Fibroblast of upper back skin (primary cell): ENCODE results near the gene UCK2.

ENCODE experiments used
- DNase-seq: peaks from one replicate; pipeline ENCODE4 v3.0.0-alpha.2; 2013

UCK2 gene

GRCh38 chr1:165884009-165884689, 56.7 kb downstream of the UCK2 start:
- peak; percentile 29 for DNase-seq

- DNase-seq, result no peak
These were observed 57.4 kb downstream of the UCK2 start for GRCh38 chr1:165884690-165885304.

GRCh38 chr1:165885305-165885694, 57.9 kb downstream of the UCK2 start:
- no peak for DNase-seq

- DNase-seq, result no peak
These were observed 58.8 kb downstream of the UCK2 start for GRCh38 chr1:165886193-165886592.

GRCh38 chr1:165886983-165887382, 59.6 kb downstream of the UCK2 start:
- no peak for DNase-seq

- no peak for DNase-seq
These were observed 60.6 kb downstream of the UCK2 start for GRCh38 chr1:165887877-165888551.

GRCh38 chr1:165888552-165888920, 61.1 kb downstream of the UCK2 start:
- no peak for DNase-seq

- no peak for DNase-seq
These were observed 63.3 kb downstream of the UCK2 start for GRCh38 chr1:165890684-165891083.

GRCh38 chr1:165891111-165891860, 63.9 kb downstream of the UCK2 start:
- peak; percentile 47 for DNase-seq

- DNase-seq, result no peak
These were observed 65.5 kb downstream of the UCK2 start for GRCh38 chr1:165892935-165893334.

GRCh38 chr1:165893507-165893906, 66.1 kb downstream of the UCK2 start:
- DNase-seq, result no peak

- DNase-seq, result no peak
These were observed 67.2 kb downstream of the UCK2 start for GRCh38 chr1:165894591-165894990.

- DNase-seq, result peak; percentile 61
These were observed 68.0 kb downstream of the UCK2 start for GRCh38 chr1:165895451-165895871.

GRCh38 chr1:165896277-165896676, 68.9 kb downstream of the UCK2 start:
- DNase-seq, result peak; percentile 87

- DNase-seq, result peak; percentile 52
These were observed 70.2 kb downstream of the UCK2 start for GRCh38 chr1:165897326-165898303.

GRCh38 chr1:165898837-165899236, 71.4 kb downstream of the UCK2 start:
- peak; percentile 98 for DNase-seq

GRCh38 chr1:165899461-165899941, 72.1 kb downstream of the UCK2 start:
- DNase-seq, result peak; percentile 44

GRCh38 chr1:165900576-165901380, 73.4 kb downstream of the UCK2 start:
- DNase-seq, result peak; percentile 20

GRCh38 chr1:165902565-165902964, 75.2 kb downstream of the UCK2 start:
- no peak for DNase-seq

GRCh38 chr1:165903672-165904071, 76.3 kb downstream of the UCK2 start:
- DNase-seq, result peak; percentile 80

GRCh38 chr1:165904948-165905347, 77.5 kb downstream of the UCK2 start:
- DNase-seq, result no peak
